GM19452 (cell line): ENCODE data around the gene SLX9.

Experiments
- ATAC-seq: cut with Tn5 transposase; IDR thresholded peaks from one replicate; pipeline ENCODE4 v1.9.1; 2021; ENCODE audit not compliant: unreplicated experiment

The SLX9 gene

GRCh38 chr21:44944596-44944995, 4.8 kb downstream of the SLX9 start:
- no peak for ATAC-seq

GRCh38 chr21:44946254-44947041, 6.6 kb downstream of the SLX9 start:
- ATAC-seq = no peak

- no peak for ATAC-seq
These were observed 7.5 kb downstream of the SLX9 start for GRCh38 chr21:44947111-44947929.

- no peak for ATAC-seq
These were observed 8.1 kb downstream of the SLX9 start for GRCh38 chr21:44947930-44948331.

- ATAC-seq = no peak
These were observed 8.7 kb downstream of the SLX9 start for GRCh38 chr21:44948426-44949120.

GRCh38 chr21:44949161-44949778, 9.4 kb downstream of the SLX9 start:
- ATAC-seq = no peak

- ATAC-seq = no peak
These were observed 10.0 kb downstream of the SLX9 start for GRCh38 chr21:44949779-44950198.

GRCh38 chr21:44950351-44950750, 10.5 kb downstream of the SLX9 start:
- ATAC-seq = no peak

- no peak for ATAC-seq
These were observed 11.5 kb downstream of the SLX9 start for GRCh38 chr21:44951186-44951915.

GRCh38 chr21:44952116-44952928, 12.5 kb downstream of the SLX9 start:
- ATAC-seq = no peak

- no peak for ATAC-seq
These were observed 13.2 kb downstream of the SLX9 start for GRCh38 chr21:44952929-44953627.

- no peak for ATAC-seq
These were observed 13.8 kb downstream of the SLX9 start for GRCh38 chr21:44953628-44954021.

- ATAC-seq = no peak
These were observed 14.5 kb downstream of the SLX9 start for GRCh38 chr21:44954281-44954771.

GRCh38 chr21:44955141-44955797, 15.4 kb downstream of the SLX9 start:
- no peak for ATAC-seq

- ATAC-seq = no peak
These were observed 16.0 kb downstream of the SLX9 start for GRCh38 chr21:44955798-44956175.

GRCh38 chr21:44956356-44957046, 16.7 kb downstream of the SLX9 start:
- ATAC-seq = no peak

GRCh38 chr21:44957047-44957831, 17.4 kb downstream of the SLX9 start:
- ATAC-seq = no peak
